ENCODE data around the gene FBXO10. TPM values are rescaled to one million over a fixed set of nuclear protein-coding genes. Genes with fewer than 3 reads are reported as not detected.
"Not testable (repeated sequence)": the region's sequence is repeated elsewhere in the genome, so short reads cannot be mapped to it uniquely, and the experiment has no call there.

The FBXO10 gene
- total and polyA plus RNA-seq, 2 of the 4 experiments (the other 2 are of a cell fraction) = 6.6 to 6.7 TPM

- H3K4me3 ChIP-seq (ENCODE audit: insufficient read depth, low read depth, low read length); H4K5ac ChIP-seq (ENCODE audit: low read depth, low read length); H3K9me1 ChIP-seq (ENCODE audit: insufficient read depth, low read length); BruUV-seq (replicated peaks); ATAC-seq (ENCODE audit: low read depth); H4K91ac ChIP-seq (ENCODE audit: insufficient read depth, low read depth, low read length); DNase-seq; H3K18ac ChIP-seq (ENCODE audit: low read depth, low read length); POLR2A ChIA-PET (ENCODE audit: unreplicated experiment); H3K79me1 ChIP-seq (ENCODE audit: low read depth in 1 of 2, low read length in 2 of 2); H3K23ac ChIP-seq (ENCODE audit: low read depth, low read length); H2BK15ac ChIP-seq (ENCODE audit: low read depth, low read length); H2AK9ac ChIP-seq (replicated peaks; ENCODE audit: low read depth, low read length, poor library complexity); dilution Hi-C loops (cut with HindIII; ENCODE audit: low sequenced_read_pairs, unreplicated experiment); H2AFZ ChIP-seq (replicated peaks; ENCODE audit: low read length, poor library complexity); H2BK20ac ChIP-seq (ENCODE audit: low read depth, low read length); H4K8ac ChIP-seq (ENCODE audit: low read depth in 2 of 2, low read length in 2 of 2); H3K36me3 ChIP-seq (ENCODE audit: control insufficient read depth, insufficient read depth, low read length); H2AK5ac ChIP-seq (ENCODE audit: low read depth, low read length); H3K27ac ChIP-seq (ENCODE audit: insufficient read depth, low read length); H4K20me1 ChIP-seq (ENCODE audit: insufficient read depth, low read length); H3K27me3 ChIP-seq (ENCODE audit: control insufficient read depth, insufficient read depth, low read length); H2BK120ac ChIP-seq (ENCODE audit: low read depth, low read length); H3K4me1 ChIP-seq (ENCODE audit: control insufficient read depth, insufficient read depth, low read length); H3K4me2 ChIP-seq (ENCODE audit: low read depth, low read length); H3K9me3 ChIP-seq (ENCODE audit: control insufficient read depth, insufficient read depth, low read length); H3K4ac ChIP-seq (ENCODE audit: low read depth, low read length); CTCF ChIA-PET; H2BK5ac ChIP-seq (ENCODE audit: low read depth, low read length, poor library complexity, severe bottlenecking); H3K9ac ChIP-seq (ENCODE audit: low read depth, low read length); intact Hi-C loops (cut with micrococcal nuclease); H3K14ac ChIP-seq (replicated peaks; ENCODE audit: low read depth, low read length); H3K56ac ChIP-seq (ENCODE audit: extremely low read depth, insufficient read depth, low read length): not testable (repeated sequence)
- no CpG with 5 or more reads among the region's 5 CpGs for WGBS, 2 experiments (ENCODE audit: extremely low coverage in 2 of 2, insufficient read length in 1 of 2)
- TF ChIP-seq MAFK (IDR thresholded peaks at IDR 0.05; ENCODE audit: low read depth, low read length) = peak; percentile 95
- in situ Hi-C loops (cut with MboI; ENCODE audit: low sequenced_read_pairs) = loop anchor here (25.0 kb wide), 2 partner anchors 584 to 884 kb away; partner anchors contain the start of gene SHB
These were observed 98.1 kb downstream of the FBXO10 start for GRCh38 chr9:37477987-37478619.

GRCh38 chr9:37477443-37477842 lies 98.7 kb downstream of the FBXO10 start:
- H4K20me1 ChIP-seq (ENCODE audit: insufficient read depth, low read length); H3K36me3 ChIP-seq (ENCODE audit: control insufficient read depth, insufficient read depth, low read length); POLR2A ChIA-PET (ENCODE audit: unreplicated experiment); DNase-seq; H3K4me3 ChIP-seq (ENCODE audit: insufficient read depth, low read depth, low read length); H3K9ac ChIP-seq (ENCODE audit: low read depth, low read length); H2AK9ac ChIP-seq (replicated peaks; ENCODE audit: low read depth, low read length, poor library complexity); H4K5ac ChIP-seq (ENCODE audit: low read depth, low read length); H3K79me1 ChIP-seq (ENCODE audit: low read depth in 1 of 2, low read length in 2 of 2); H3K4ac ChIP-seq (ENCODE audit: low read depth, low read length); CTCF ChIA-PET; H3K27ac ChIP-seq (ENCODE audit: insufficient read depth, low read length); H3K9me1 ChIP-seq (ENCODE audit: insufficient read depth, low read length); H3K56ac ChIP-seq (ENCODE audit: extremely low read depth, insufficient read depth, low read length); H4K91ac ChIP-seq (ENCODE audit: insufficient read depth, low read depth, low read length); H2AFZ ChIP-seq (replicated peaks; ENCODE audit: low read length, poor library complexity); intact Hi-C loops (cut with micrococcal nuclease); H4K8ac ChIP-seq (ENCODE audit: low read depth in 2 of 2, low read length in 2 of 2); ATAC-seq (ENCODE audit: low read depth); BruUV-seq (replicated peaks); H3K23ac ChIP-seq (ENCODE audit: low read depth, low read length); H2BK120ac ChIP-seq (ENCODE audit: low read depth, low read length); H3K14ac ChIP-seq (replicated peaks; ENCODE audit: low read depth, low read length); H3K4me2 ChIP-seq (ENCODE audit: low read depth, low read length); H3K18ac ChIP-seq (ENCODE audit: low read depth, low read length); H3K9me3 ChIP-seq (ENCODE audit: control insufficient read depth, insufficient read depth, low read length); H2BK20ac ChIP-seq (ENCODE audit: low read depth, low read length); dilution Hi-C loops (cut with HindIII; ENCODE audit: low sequenced_read_pairs, unreplicated experiment); H2AK5ac ChIP-seq (ENCODE audit: low read depth, low read length); H2BK5ac ChIP-seq (ENCODE audit: low read depth, low read length, poor library complexity, severe bottlenecking); H3K27me3 ChIP-seq (ENCODE audit: control insufficient read depth, insufficient read depth, low read length); H2BK15ac ChIP-seq (ENCODE audit: low read depth, low read length); H3K4me1 ChIP-seq (ENCODE audit: control insufficient read depth, insufficient read depth, low read length): not testable (repeated sequence)
- WGBS, 2 experiments (ENCODE audit: extremely low coverage in 2 of 2, insufficient read length in 1 of 2) = 70% methylated on average over 2 of the region's 4 CpGs; no CpG with 5 or more reads in 1 of the 2 experiments
- in situ Hi-C loops (cut with MboI; ENCODE audit: low sequenced_read_pairs) = loop anchor here (25.0 kb wide), 2 partner anchors 585 to 885 kb away; partner anchors contain the start of gene SHB

All from IMR-90 (cell line).